K562 (cell line): ENCODE data around the gene ITPR2. TPM values are rescaled to one million over a fixed set of nuclear protein-coding genes. Genes with fewer than 3 reads are reported as not detected.
A peak's percentile ranks its signal among the peaks of the same experiment; 100 is the strongest.

Experiments
- ATAC-seq: fragments of 200-7000 bp; cut with Tn5 transposase; 3 replicates; pipeline ENCODE4 v1.9.1; 2020; ENCODE audit warnings: moderate library complexity
- BruUV-seq: library from RNA; stranded (reverse); fragments of 400-500 nt; replicated peaks from 2 replicates; lab custom pipeline; 2021; lab: Mats Ljungman, UMichigan
- CTCF ChIA-PET: fragments of 300-600 bp; formaldehyde crosslinking; extraction: SDS; loops from one replicate; lab custom pipeline; 2021; ENCODE audit warnings: low intra/inter-chr PET ratio; lab: Yijun Ruan, JAX
- POLR2A ChIA-PET: fragments of 300-600, 350-650 bp; sonication (Branson Sonifier 250); formaldehyde crosslinking; extraction: SDS; loops from one replicate; lab custom pipeline; 2021; ENCODE audit warnings: antibody characterized with exemption, inconsistent platforms; lab: Yijun Ruan, JAX
- DNase-seq, 4 experiments: peaks; one replicate each; pipeline versions ENCODE4 v3.0.0 to v3.0.0-alpha.2; 2011 to 2018; ENCODE audit warnings: low spot score in 3 of 4, mixed read lengths in 3 of 4; ENCODE audit errors: extremely low read depth in 1 of 4
- FAIRE-seq: peaks from 2 replicates; lab custom pipeline; 2011; peaks lifted over from hg19 to GRCh38; lab: Jason Lieb, UNC
- H2AFZ ChIP-seq: 2 replicates; pipeline ENCODE4 v1.6.0; 2011; ENCODE audit warnings: low read depth, low read length, control low read depth, inconsistent platforms
- H3K27ac ChIP-seq: fragments of 200-600 bp; 3 replicates; pipeline ENCODE4 v1.8.0; 2011; ENCODE audit warnings: low read depth, mild to moderate bottlenecking, control low read depth, inconsistent platforms, low read length, moderate library complexity, mixed read lengths; ENCODE audit errors: extremely low read depth
- H3K27me3 ChIP-seq, 2 experiments: fragments of 300-600 bp in 1 of 2; 2 replicates in 1 of 2; 3 replicates in 1 of 2; pipeline versions ENCODE4 v1.6.0 to v1.8.0; 2011; ENCODE audit warnings: inconsistent platforms in 2 of 2, low read length in 2 of 2, mild to moderate bottlenecking in 1 of 2, mixed read lengths in 1 of 2, moderate library complexity in 1 of 2; ENCODE audit not compliant: control insufficient read depth in 2 of 2, insufficient read depth in 2 of 2
- H3K36me3 ChIP-seq: fragments of 300-600 bp; 3 replicates; pipeline ENCODE4 v1.8.0; 2011; ENCODE audit warnings: mild to moderate bottlenecking, low read length, inconsistent platforms; ENCODE audit not compliant: control insufficient read depth, insufficient read depth
- H3K4me1 ChIP-seq, 2 experiments: fragments of 200-600 bp in 1 of 2; replicated peaks in 1 of 2; 2 replicates in 1 of 2; 3 replicates in 1 of 2; pipeline versions ENCODE4 v1.5.1 to v1.8.0; 2011; ENCODE audit warnings: inconsistent platforms in 2 of 2, low read length in 2 of 2, mild to moderate bottlenecking in 1 of 2, mixed read lengths in 1 of 2, moderate library complexity in 1 of 2; ENCODE audit not compliant: control insufficient read depth in 2 of 2, insufficient read depth in 2 of 2
- H3K4me2 ChIP-seq: 2 replicates; pipeline ENCODE4 v1.6.1; 2011; ENCODE audit warnings: low read length, control low read depth, inconsistent platforms, mixed read lengths; ENCODE audit not compliant: insufficient read depth
- H3K4me3 ChIP-seq: fragments of 200-600 bp; sonication (generic), shearing (Covaris generic); 2 replicates; pipeline ENCODE4 v1.5.1; 2016; ENCODE audit warnings: control low read depth, inconsistent platforms
- H3K79me2 ChIP-seq: fragments of 200-600 bp; 3 replicates; pipeline ENCODE4 v1.8.0; 2011; ENCODE audit warnings: low read length, inconsistent platforms; ENCODE audit not compliant: control insufficient read depth, insufficient read depth
- H3K9ac ChIP-seq, 2 experiments: 2 replicates each; pipeline versions ENCODE4 v1.6.0 to v1.6.1; 2011; ENCODE audit warnings: low read depth in 2 of 2, low read length in 2 of 2, control low read depth in 1 of 2, inconsistent platforms in 1 of 2, mild to moderate bottlenecking in 1 of 2, mixed read lengths in 1 of 2; ENCODE audit not compliant: insufficient read depth in 1 of 2
- H3K9me1 ChIP-seq: one replicate; pipeline ENCODE4 v1.6.0; 2011; ENCODE audit warnings: inconsistent platforms, mild to moderate bottlenecking, low read length, moderate library complexity; ENCODE audit not compliant: control insufficient read depth, insufficient read depth
- H3K9me3 ChIP-seq: replicated peaks from 2 replicates; pipeline ENCODE4 v1.5.1; 2011; ENCODE audit warnings: low read depth, low read length, inconsistent platforms; ENCODE audit not compliant: control insufficient read depth, insufficient read depth
- H4K20me1 ChIP-seq: replicated peaks from 2 replicates; pipeline ENCODE4 v1.6.1; 2011; ENCODE audit warnings: low read length, inconsistent platforms, mixed read lengths; ENCODE audit not compliant: control insufficient read depth, insufficient read depth
- BMI1 ChIP-seq: fragments of 150-350 bp; IDR thresholded peaks from 2 replicates; pipeline ENCODE4 v1.6.1; 2014; ENCODE audit warnings: low read length
- HDAC6 ChIP-seq: IDR thresholded peaks from 2 replicates; pipeline ENCODE4 v1.6.1; 2012; ENCODE audit warnings: low read depth, mild to moderate bottlenecking, control low read depth, inconsistent platforms, low read length, moderate library complexity
- HNRNPH1 ChIP-seq: fragments of 200-400 bp; formaldehyde crosslinking; optimal IDR thresholded peaks from 2 replicates; pipeline ENCODE3; 2017; ENCODE audit warnings: low read depth, mild to moderate bottlenecking, low read length, moderate library complexity
- MAFG ChIP-seq: fragments of 450-650 bp; conservative IDR thresholded peaks from 2 replicates; pipeline ENCODE4 v1.6.1; 2016; ENCODE audit warnings: missing genetic modification characterization, missing compliant biosample characterization
- NCOA4 ChIP-seq: fragments of 450-650 bp; IDR thresholded peaks from 2 replicates; pipeline ENCODE4 v1.6.1; 2018; ENCODE audit warnings: mild to moderate bottlenecking; ENCODE audit not compliant: partially characterized antibody
- RNF2 ChIP-seq: sonication (generic); IDR thresholded peaks from 2 replicates; pipeline ENCODE4 v1.6.1; 2016
- TBL1XR1 ChIP-seq, 2 experiments: IDR thresholded peaks; 2 replicates each; pipeline ENCODE4 v1.6.1; 2012; ENCODE audit warnings: improper control_type of control experiment in 2 of 2, low read length in 2 of 2, mild to moderate bottlenecking in 1 of 2
- ZFP1 ChIP-seq: fragments of 450-650 bp; formaldehyde crosslinking; IDR thresholded peaks from 2 replicates; pipeline ENCODE4 v1.4.0; 2020; ENCODE audit warnings: mild to moderate bottlenecking, mixed read lengths
- ZNF316 ChIP-seq: fragments of 450-650 bp; IDR thresholded peaks from 2 replicates; pipeline ENCODE4 v1.6.1; 2016
- WGBS: fragments of 100-300 bp; shearing (Covaris generic); methylation state at CpG from one replicate; pipeline ENCODE4 v1.1.6; 2016; ENCODE audit warnings: low coverage, mixed read lengths; ENCODE audit not compliant: insufficient coverage; ENCODE audit errors: missing lambda C conversion rate; 5-methylcytosine and 5-hydroxymethylcytosine counted together
- in situ Hi-C: fragments of 300-500 bp; cut with MboI; formaldehyde crosslinking; loops from 4 replicates; pipeline ENCODE4 v1.15.0; 2018; ENCODE audit warnings: inconsistent platforms, mixed read lengths
- intact Hi-C: fragments of 100-400 bp; cut with micrococcal nuclease; formaldehyde crosslinking; loops from 2 replicates; pipeline ENCODE4 v1.14.2; 2022
- polyA plus RNA-seq, 8 experiments: library from polyadenylated mRNA; depleted of rRNA in 4 of 8; stranded (reverse) in 5 of 8; unstranded in 3 of 8; fragments of >200 nt; fragmentation: Nextera tagmentation in 2 of 8; fragmentation: Illumina TruSeq in 1 of 8; extraction: Ambion mirVana in 2 of 8; extraction: Trizol in 1 of 8; gene quantifications; 2 replicates each; pipeline versions ENCODE4 v1.2.1 to v1.2.3, GENCODE V29; 2011 to 2014; ENCODE audit warnings: inconsistent platforms in 1 of 8, missing spikeins in 1 of 8
- total RNA-seq, 7 experiments: library from RNA; depleted of rRNA in 6 of 7; stranded (reverse); fragments of >200 nt in 6 of 7; fragmentation: Illumina TruSeq in 2 of 7; extraction: Trizol in 2 of 7; gene quantifications; 2 replicates each; pipeline versions ENCODE4 v1.2.1 to v1.2.3, GENCODE V29; 2011 to 2021; ENCODE audit warnings: low replicate concordance in 1 of 7

The ITPR2 gene
- total and polyA plus RNA-seq, 9 of the 15 experiments (the other 6 are each of a cell fraction or from before 2014, with no cell fraction given) = 0.21 to 3.3 (median 0.95) TPM

DNA sequence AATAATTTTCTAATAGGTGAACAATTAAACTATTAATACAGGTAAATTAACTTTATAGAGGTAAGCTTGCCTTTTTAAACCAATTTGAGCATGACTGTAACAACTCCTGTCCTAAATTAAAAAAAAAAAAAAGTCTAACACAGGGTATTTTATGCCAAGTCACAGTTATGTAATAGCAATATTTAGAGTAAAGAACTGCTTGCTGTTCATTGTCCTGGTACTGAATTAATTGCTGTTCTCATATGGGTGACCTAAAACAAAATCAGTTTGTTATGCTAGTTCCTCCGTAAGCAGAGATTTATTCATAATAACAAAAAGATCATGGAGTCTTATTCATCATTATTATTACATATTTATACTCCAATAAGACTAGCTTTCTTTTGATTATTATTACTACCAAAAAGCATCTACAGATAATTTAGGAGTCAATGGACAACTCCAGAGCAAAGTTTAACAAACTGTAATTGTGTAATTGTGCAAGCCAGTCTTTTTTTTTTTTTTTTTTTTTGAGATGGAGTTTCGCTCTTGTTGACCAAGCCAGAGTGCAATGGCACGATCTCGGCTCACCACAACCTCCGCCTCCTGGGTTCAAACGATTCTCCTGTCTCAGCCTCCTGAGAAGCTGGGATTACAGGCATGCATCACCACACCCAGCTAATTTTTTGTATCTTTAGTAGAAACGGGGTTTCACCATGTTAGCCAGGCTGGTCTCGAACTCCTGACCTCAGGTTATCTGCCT, 98.3 kb downstream of the ITPR2 start:
- ATAC-seq = no peak
- TF ChIP-seq HNRNPH1 (no peak), BMI1 (no peak), HDAC6 (no peak), ZNF316 (peak; percentile 11; the same call in 1 of the 2 replicates), RNF2 (no peak), NCOA4 (no peak), ZFP1 (no peak), TBL1XR1 (IDR thresholded peaks at IDR 0.05; ENCODE audit: low read length in 2 of 2) (no peak), MAFG (peak; percentile 43; the same call in 1 of the 2 replicates)
- in situ Hi-C loops (no loop called here), intact Hi-C loops (no loop called here)
- no TSS peak for BruUV-seq
- Histone ChIP-seq H4K20me1 (no peaks in the 10 kb centered on the region), H3K4me2 (no peak overlapping the region), H3K9ac (no peak overlapping the region), H3K36me3 (no peaks in the 10 kb centered on the region), H3K27ac (no peak overlapping the region), H2AFZ (no peak overlapping the region), H3K9me1 (no peaks in the 10 kb centered on the region), H3K4me1 (no peaks in the 10 kb centered on the region), H3K27me3 (no peaks in the 10 kb centered on the region), H3K4me3 (no peak overlapping the region), H3K9me3 (no peaks in the 10 kb centered on the region), H3K79me2 (no peaks in the 10 kb centered on the region)
- ChIA-PET CTCF (no interaction called here), POLR2A (no interaction called here)
- under 1% methylated on average over 8 of the region's 8 CpGs for WGBS
- DNase-seq = no peak
- FAIRE-seq = no peak
